K562 (cell line): ENCODE results near the gene RPS19BP1. TPM values are rescaled to one million over a fixed set of nuclear protein-coding genes. Genes with fewer than 3 reads are reported as not detected.
A peak's percentile ranks its signal among the peaks of the same experiment; 100 is the strongest.

ENCODE experiments used
- BRD4 ChIP-seq: fragments of 200-600 bp; sonication (generic); IDR thresholded peaks from 2 replicates; pipeline ENCODE4 v1.6.1; 2017; ENCODE audit warnings: inconsistent platforms
- FOXP1 ChIP-seq: sonication (generic); formaldehyde crosslinking; IDR thresholded peaks from 2 replicates; pipeline ENCODE4 v1.8.0; 2022; ENCODE audit warnings: mild to moderate bottlenecking, missing genetic modification reagents
- KLF10 ChIP-seq: fragments of 250-450 bp; sonication (Bioruptor Pico); IDR thresholded peaks from 2 replicates; pipeline ENCODE4 v1.6.1; 2021; ENCODE audit warnings: matching md5 sums
- MAFF ChIP-seq: IDR thresholded peaks from 2 replicates; pipeline ENCODE4 v1.6.1; 2012; ENCODE audit warnings: low read length, improper control_type of control experiment
- NCOA4 ChIP-seq: fragments of 450-650 bp; IDR thresholded peaks from 2 replicates; pipeline ENCODE4 v1.6.1; 2018; ENCODE audit warnings: mild to moderate bottlenecking; ENCODE audit not compliant: partially characterized antibody
- SAP30 ChIP-seq: fragments of 200-600 bp; sonication (generic); IDR thresholded peaks from 2 replicates; pipeline ENCODE4 v1.6.1; 2012; ENCODE audit warnings: borderline replicate concordance, low read depth, mild to moderate bottlenecking, moderate library complexity, low read length, control low read depth, inconsistent platforms; ENCODE audit not compliant: insufficient read depth, poor library complexity, severe bottlenecking
- ZNF232 ChIP-seq: sonication (generic); formaldehyde crosslinking; IDR thresholded peaks from 2 replicates; pipeline ENCODE4 v1.8.0; 2022; ENCODE audit warnings: mild to moderate bottlenecking, missing genetic modification reagents
- polyA plus RNA-seq, 8 experiments: library from polyadenylated mRNA; depleted of rRNA in 4 of 8; stranded (reverse) in 5 of 8; unstranded in 3 of 8; fragments of >200 nt; fragmentation: Nextera tagmentation in 2 of 8; fragmentation: Illumina TruSeq in 1 of 8; extraction: Ambion mirVana in 2 of 8; extraction: Trizol in 1 of 8; gene quantifications; 2 replicates each; pipeline versions ENCODE4 v1.2.1 to v1.2.3, GENCODE V29; 2011 to 2014; ENCODE audit warnings: inconsistent platforms in 1 of 8, missing spikeins in 1 of 8
- total RNA-seq, 7 experiments: library from RNA; depleted of rRNA in 6 of 7; stranded (reverse); fragments of >200 nt in 6 of 7; fragmentation: Illumina TruSeq in 2 of 7; extraction: Trizol in 2 of 7; gene quantifications; 2 replicates each; pipeline versions ENCODE4 v1.2.1 to v1.2.3, GENCODE V29; 2011 to 2021; ENCODE audit warnings: low replicate concordance in 1 of 7
- TF ChIP-seq, protein P1 (sequence below): sonication (generic); formaldehyde crosslinking; IDR thresholded peaks from 2 replicates; pipeline ENCODE4 v1.5.0; 2020; ENCODE audit warnings: missing genetic modification reagents
- TF ChIP-seq, protein P2 (sequence below): sonication (generic); formaldehyde crosslinking; IDR thresholded peaks from 2 replicates; pipeline ENCODE4 v1.9.0; 2022; ENCODE audit warnings: mild to moderate bottlenecking, missing genetic modification reagents
- TF ChIP-seq, protein P3 (sequence below): fragments of 450-650 bp; IDR thresholded peaks from 2 replicates; pipeline ENCODE4 v1.6.1; 2017; ENCODE audit warnings: antibody characterized with exemption, mild to moderate bottlenecking
- TF ChIP-seq, protein P4 (sequence below): fragments of 450-650 bp; IDR thresholded peaks from 2 replicates; pipeline ENCODE4 v1.6.1; 2016; ENCODE audit warnings: antibody characterized with exemption
- TF ChIP-seq, protein P5 (sequence below): sonication (generic); formaldehyde crosslinking; IDR thresholded peaks from 2 replicates; pipeline ENCODE4 v1.8.1; 2023; ENCODE audit warnings: missing genetic modification reagents, mild to moderate bottlenecking, borderline replicate concordance
- TF ChIP-seq, protein P6 (sequence below): fragments of 450-650 bp; formaldehyde crosslinking; IDR thresholded peaks from 2 replicates; pipeline ENCODE4 v1.4.0; 2020; ENCODE audit warnings: mild to moderate bottlenecking, moderate library complexity

Gene RPS19BP1
- total and polyA plus RNA-seq, 9 of the 15 experiments (the other 6 are each of a cell fraction or from before 2014, with no cell fraction given), result 3.0 to 223 (median 84.3) TPM

DNA sequence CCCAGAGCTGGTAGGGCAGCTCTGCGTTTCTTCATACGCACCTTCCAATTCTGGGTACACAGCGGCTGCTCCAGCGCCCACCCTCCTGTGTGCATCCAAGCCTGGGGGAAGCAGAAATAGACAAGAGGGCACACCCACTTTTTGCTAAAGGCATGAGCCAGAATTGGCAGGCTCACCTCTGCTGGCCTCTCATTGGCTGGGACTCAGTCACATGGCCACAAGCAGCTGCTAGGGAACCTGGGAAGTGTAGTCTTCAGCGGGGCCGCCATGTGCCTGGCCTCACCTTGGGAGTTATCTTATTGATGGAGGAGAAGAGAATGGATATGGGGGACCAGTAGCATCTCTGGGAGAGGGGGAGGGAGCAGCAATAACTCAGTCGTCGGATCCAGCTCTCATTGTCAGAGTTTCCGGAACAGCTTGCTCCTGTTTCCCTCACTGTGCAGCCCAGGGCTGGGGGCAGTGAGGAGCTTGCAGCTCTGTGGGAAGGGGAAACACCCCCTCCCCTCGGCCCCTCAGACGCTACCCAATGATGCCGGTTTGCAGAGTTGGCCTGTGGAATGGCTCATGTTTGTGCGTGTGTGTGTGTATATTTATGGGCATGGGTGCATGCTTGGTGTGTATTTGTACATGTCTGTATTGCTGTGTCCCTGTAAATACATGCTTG, 42.3 kb downstream of the RPS19BP1 start (continued):
- TF ChIP-seq, protein P1, sequence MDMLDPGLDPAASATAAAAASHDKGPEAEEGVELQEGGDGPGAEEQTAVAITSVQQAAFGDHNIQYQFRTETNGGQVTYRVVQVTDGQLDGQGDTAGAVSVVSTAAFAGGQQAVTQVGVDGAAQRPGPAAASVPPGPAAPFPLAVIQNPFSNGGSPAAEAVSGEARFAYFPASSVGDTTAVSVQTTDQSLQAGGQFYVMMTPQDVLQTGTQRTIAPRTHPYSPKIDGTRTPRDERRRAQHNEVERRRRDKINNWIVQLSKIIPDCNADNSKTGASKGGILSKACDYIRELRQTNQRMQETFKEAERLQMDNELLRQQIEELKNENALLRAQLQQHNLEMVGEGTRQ (CRISPR knock-in tag), result peak; percentile 98
- TF ChIP-seq KLF10 (CRISPR knock-in tag), result no peak
- no peak for TF ChIP-seq NCOA4
- no peak for TF ChIP-seq SAP30
- TF ChIP-seq, protein P2, sequence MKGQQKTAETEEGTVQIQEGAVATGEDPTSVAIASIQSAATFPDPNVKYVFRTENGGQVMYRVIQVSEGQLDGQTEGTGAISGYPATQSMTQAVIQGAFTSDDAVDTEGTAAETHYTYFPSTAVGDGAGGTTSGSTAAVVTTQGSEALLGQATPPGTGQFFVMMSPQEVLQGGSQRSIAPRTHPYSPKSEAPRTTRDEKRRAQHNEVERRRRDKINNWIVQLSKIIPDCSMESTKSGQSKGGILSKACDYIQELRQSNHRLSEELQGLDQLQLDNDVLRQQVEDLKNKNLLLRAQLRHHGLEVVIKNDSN (CRISPR knock-in tag), result peak; percentile 99
- TF ChIP-seq, protein P3, sequence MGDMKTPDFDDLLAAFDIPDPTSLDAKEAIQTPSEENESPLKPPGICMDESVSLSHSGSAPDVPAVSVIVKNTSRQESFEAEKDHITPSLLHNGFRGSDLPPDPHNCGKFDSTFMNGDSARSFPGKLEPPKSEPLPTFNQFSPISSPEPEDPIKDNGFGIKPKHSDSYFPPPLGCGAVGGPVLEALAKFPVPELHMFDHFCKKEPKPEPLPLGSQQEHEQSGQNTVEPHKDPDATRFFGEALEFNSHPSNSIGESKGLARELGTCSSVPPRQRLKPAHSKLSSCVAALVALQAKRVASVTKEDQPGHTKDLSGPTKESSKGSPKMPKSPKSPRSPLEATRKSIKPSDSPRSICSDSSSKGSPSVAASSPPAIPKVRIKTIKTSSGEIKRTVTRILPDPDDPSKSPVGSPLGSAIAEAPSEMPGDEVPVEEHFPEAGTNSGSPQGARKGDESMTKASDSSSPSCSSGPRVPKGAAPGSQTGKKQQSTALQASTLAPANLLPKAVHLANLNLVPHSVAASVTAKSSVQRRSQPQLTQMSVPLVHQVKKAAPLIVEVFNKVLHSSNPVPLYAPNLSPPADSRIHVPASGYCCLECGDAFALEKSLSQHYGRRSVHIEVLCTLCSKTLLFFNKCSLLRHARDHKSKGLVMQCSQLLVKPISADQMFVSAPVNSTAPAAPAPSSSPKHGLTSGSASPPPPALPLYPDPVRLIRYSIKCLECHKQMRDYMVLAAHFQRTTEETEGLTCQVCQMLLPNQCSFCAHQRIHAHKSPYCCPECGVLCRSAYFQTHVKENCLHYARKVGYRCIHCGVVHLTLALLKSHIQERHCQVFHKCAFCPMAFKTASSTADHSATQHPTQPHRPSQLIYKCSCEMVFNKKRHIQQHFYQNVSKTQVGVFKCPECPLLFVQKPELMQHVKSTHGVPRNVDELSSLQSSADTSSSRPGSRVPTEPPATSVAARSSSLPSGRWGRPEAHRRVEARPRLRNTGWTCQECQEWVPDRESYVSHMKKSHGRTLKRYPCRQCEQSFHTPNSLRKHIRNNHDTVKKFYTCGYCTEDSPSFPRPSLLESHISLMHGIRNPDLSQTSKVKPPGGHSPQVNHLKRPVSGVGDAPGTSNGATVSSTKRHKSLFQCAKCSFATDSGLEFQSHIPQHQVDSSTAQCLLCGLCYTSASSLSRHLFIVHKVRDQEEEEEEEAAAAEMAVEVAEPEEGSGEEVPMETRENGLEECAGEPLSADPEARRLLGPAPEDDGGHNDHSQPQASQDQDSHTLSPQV, result no peak
- TF ChIP-seq MAFF, result no peak
- TF ChIP-seq BRD4, result no peak
- TF ChIP-seq, protein P4, sequence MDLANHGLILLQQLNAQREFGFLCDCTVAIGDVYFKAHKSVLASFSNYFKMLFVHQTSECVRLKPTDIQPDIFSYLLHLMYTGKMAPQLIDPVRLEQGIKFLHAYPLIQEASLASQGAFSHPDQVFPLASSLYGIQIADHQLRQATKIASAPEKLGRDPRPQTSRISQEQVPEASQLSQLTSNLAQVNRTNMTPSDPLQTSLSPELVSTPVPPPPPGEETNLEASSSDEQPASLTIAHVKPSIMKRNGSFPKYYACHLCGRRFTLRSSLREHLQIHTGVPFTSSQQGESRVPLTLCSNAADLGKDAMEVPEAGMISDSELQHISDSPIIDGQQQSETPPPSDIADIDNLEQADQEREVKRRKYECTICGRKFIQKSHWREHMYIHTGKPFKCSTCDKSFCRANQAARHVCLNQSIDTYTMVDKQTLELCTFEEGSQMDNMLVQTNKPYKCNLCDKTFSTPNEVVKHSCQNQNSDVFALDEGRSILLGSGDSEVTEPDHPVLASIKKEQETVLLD, result no peak
- TF ChIP-seq ZNF232 (CRISPR knock-in tag), result no peak
- no peak for TF ChIP-seq FOXP1
- TF ChIP-seq, protein P5, sequence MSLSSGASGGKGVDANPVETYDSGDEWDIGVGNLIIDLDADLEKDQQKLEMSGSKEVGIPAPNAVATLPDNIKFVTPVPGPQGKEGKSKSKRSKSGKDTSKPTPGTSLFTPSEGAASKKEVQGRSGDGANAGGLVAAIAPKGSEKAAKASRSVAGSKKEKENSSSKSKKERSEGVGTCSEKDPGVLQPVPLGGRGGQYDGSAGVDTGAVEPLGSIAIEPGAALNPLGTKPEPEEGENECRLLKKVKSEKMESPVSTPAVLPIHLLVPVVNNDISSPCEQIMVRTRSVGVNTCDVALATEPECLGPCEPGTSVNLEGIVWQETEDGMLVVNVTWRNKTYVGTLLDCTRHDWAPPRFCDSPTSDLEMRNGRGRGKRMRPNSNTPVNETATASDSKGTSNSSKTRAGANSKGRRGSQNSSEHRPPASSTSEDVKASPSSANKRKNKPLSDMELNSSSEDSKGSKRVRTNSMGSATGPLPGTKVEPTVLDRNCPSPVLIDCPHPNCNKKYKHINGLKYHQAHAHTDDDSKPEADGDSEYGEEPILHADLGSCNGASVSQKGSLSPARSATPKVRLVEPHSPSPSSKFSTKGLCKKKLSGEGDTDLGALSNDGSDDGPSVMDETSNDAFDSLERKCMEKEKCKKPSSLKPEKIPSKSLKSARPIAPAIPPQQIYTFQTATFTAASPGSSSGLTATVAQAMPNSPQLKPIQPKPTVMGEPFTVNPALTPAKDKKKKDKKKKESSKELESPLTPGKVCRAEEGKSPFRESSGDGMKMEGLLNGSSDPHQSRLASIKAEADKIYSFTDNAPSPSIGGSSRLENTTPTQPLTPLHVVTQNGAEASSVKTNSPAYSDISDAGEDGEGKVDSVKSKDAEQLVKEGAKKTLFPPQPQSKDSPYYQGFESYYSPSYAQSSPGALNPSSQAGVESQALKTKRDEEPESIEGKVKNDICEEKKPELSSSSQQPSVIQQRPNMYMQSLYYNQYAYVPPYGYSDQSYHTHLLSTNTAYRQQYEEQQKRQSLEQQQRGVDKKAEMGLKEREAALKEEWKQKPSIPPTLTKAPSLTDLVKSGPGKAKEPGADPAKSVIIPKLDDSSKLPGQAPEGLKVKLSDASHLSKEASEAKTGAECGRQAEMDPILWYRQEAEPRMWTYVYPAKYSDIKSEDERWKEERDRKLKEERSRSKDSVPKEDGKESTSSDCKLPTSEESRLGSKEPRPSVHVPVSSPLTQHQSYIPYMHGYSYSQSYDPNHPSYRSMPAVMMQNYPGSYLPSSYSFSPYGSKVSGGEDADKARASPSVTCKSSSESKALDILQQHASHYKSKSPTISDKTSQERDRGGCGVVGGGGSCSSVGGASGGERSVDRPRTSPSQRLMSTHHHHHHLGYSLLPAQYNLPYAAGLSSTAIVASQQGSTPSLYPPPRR (CRISPR knock-in tag), result no peak
- TF ChIP-seq, protein P6, sequence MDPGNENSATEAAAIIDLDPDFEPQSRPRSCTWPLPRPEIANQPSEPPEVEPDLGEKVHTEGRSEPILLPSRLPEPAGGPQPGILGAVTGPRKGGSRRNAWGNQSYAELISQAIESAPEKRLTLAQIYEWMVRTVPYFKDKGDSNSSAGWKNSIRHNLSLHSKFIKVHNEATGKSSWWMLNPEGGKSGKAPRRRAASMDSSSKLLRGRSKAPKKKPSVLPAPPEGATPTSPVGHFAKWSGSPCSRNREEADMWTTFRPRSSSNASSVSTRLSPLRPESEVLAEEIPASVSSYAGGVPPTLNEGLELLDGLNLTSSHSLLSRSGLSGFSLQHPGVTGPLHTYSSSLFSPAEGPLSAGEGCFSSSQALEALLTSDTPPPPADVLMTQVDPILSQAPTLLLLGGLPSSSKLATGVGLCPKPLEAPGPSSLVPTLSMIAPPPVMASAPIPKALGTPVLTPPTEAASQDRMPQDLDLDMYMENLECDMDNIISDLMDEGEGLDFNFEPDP (CRISPR knock-in tag), result no peak
